Measurements from ENCODE around the gene ARHGAP1. TPM values are rescaled to one million over a fixed set of nuclear protein-coding genes. Genes with fewer than 3 reads are reported as not detected.

ARHGAP1 gene
- total and polyA plus RNA-seq, 2 of the 13 experiments (the other 11 are each of a cell fraction or from before 2014, with no cell fraction given), result 18.6 to 30.3 TPM

DNA sequence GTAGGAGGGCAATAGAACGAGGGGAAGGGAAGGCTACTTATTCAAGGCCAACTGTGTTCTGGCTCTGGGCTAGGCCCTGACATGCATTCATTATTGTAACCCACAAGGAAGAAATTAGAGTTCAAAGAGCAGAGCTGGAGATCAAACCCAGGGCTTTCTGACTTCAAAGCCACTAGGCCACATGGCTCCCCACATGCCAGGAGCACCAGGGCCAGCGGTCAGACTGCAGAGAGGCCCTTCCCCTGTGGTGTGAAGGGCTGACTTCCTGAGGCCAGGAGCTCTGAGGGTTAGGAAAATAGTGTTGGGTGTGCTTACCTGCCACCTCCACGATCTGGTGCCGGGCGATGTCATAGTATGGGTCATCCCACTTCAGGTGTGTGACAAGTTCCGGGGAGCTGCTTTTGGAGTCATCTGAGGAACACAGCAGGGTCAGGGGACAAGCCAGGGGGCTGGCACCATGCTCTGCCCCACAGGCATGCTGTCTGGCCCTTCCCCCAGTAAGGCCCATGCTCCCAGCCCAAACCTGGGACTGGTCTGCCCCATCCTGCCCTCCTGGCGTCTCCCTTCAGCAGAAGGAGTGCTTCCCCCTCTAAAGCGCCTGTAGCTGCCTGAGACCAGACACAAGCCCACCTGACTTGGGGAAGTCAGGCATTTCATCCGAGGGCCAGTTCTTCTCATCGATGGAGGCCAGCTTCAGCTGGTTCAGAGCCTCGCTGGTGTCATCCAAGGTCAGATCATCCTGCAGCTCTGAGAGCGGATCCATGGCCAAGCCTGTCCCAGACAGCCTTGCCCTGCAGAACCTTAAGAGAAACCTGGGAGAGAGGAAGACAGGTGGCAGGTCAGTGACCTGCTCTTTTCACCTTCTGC is 4.8 kb downstream of the ARHGAP1 start (continued):
- TF ChIP-seq ATF2 (CRISPR knock-in tag; IDR thresholded peaks at IDR 0.05), result no peak
- TF ChIP-seq MIXL1 (CRISPR knock-in tag; IDR thresholded peaks at IDR 0.05), result peak; percentile 61; the same call in 1 of the 2 replicates
- TF ChIP-seq KLF15 (CRISPR knock-in tag; IDR thresholded peaks at IDR 0.05; ENCODE audit: borderline replicate concordance), result no peak
- TF ChIP-seq MAZ (IDR thresholded peaks at IDR 0.05; ENCODE audit: borderline replicate concordance, low read depth, low read length), result no peak
- TF ChIP-seq MAZ (CRISPR knock-in tag; IDR thresholded peaks at IDR 0.05; ENCODE audit: low read depth), result no peak
- TF ChIP-seq ZNF616 (CRISPR knock-in tag; IDR thresholded peaks at IDR 0.05; ENCODE audit: low read depth), result peak; percentile 84; the same call in 1 of the 2 replicates
- TF ChIP-seq ZBTB2 (CRISPR knock-in tag; IDR thresholded peaks at IDR 0.05; ENCODE audit: low read depth), result no peak
- TF ChIP-seq SOX5 (CRISPR knock-in tag; IDR thresholded peaks at IDR 0.05; ENCODE audit: borderline replicate concordance), result peak; percentile 63; the same call in 1 of the 2 replicates
- TF ChIP-seq ZNF431 (CRISPR knock-in tag; IDR thresholded peaks at IDR 0.05; ENCODE audit: borderline replicate concordance, low read depth), result peak; percentile 83; the same call in 1 of the 2 replicates
- no peak for TF ChIP-seq SIN3A (IDR thresholded peaks at IDR 0.05; ENCODE audit: borderline replicate concordance, low read depth, low read length)
- no peak for TF ChIP-seq CAMTA2 (CRISPR knock-in tag; IDR thresholded peaks at IDR 0.05; ENCODE audit: borderline replicate concordance)
- peak; percentile 75 for TF ChIP-seq ZNF781 (CRISPR knock-in tag; IDR thresholded peaks at IDR 0.05; ENCODE audit: borderline replicate concordance, not compliant biosample characterization)
- peak; percentile 81; the same call in 1 of the 2 replicates for TF ChIP-seq ZSCAN21 (CRISPR knock-in tag; IDR thresholded peaks at IDR 0.05; ENCODE audit: borderline replicate concordance)
- no peak for TF ChIP-seq RBAK (CRISPR knock-in tag; IDR thresholded peaks at IDR 0.05)
- TF ChIP-seq ARID4A (CRISPR knock-in tag; IDR thresholded peaks at IDR 0.05; ENCODE audit: borderline replicate concordance), result peak; percentile 34; the same call in 1 of the 2 replicates
- TF ChIP-seq MED8 (CRISPR knock-in tag; IDR thresholded peaks at IDR 0.05; ENCODE audit: insufficient replicate concordance), result no peak
- TF ChIP-seq ZNF44 (CRISPR knock-in tag; IDR thresholded peaks at IDR 0.05), result no peak
- peak; percentile 32; the same call in 1 of the 2 replicates for TF ChIP-seq UBTF (CRISPR knock-in tag; IDR thresholded peaks at IDR 0.05)

All from HepG2 (cell line).